ENCODE results near the gene SLC25A18. TPM values are rescaled to one million over a fixed set of nuclear protein-coding genes. Genes with fewer than 3 reads are reported as not detected.

The SLC25A18 gene
- total RNA-seq, 4 donors from 2014 or later: 12.8 to 43.9 (median 17.0) TPM

GRCh38 chr22:17581631-17582030, 18.3 kb downstream of the SLC25A18 start:
- TF ChIP-seq, protein P1, sequence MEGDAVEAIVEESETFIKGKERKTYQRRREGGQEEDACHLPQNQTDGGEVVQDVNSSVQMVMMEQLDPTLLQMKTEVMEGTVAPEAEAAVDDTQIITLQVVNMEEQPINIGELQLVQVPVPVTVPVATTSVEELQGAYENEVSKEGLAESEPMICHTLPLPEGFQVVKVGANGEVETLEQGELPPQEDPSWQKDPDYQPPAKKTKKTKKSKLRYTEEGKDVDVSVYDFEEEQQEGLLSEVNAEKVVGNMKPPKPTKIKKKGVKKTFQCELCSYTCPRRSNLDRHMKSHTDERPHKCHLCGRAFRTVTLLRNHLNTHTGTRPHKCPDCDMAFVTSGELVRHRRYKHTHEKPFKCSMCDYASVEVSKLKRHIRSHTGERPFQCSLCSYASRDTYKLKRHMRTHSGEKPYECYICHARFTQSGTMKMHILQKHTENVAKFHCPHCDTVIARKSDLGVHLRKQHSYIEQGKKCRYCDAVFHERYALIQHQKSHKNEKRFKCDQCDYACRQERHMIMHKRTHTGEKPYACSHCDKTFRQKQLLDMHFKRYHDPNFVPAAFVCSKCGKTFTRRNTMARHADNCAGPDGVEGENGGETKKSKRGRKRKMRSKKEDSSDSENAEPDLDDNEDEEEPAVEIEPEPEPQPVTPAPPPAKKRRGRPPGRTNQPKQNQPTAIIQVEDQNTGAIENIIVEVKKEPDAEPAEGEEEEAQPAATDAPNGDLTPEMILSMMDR (IDR thresholded peaks at IDR 0.05; ENCODE audit: low read depth): no peak

DNA sequence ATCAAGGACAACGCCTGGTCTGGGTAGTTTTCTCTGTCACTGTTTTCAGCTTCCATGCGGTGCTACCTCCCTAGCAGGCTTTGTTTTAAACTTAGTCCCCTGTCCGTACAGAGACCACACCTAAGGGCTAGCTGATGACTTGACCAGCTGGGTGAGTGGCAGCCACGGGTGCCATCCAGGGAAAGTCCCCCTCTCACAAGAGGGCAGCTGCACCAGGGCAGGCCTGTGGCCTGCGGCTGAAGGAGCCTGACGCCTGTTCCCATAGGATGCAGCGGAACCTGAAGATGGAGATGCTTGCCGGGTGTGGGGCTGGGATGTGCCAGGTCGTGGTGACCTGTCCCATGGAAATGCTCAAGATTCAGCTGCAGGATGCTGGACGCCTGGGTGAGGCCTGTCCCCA, 19.9 kb downstream of the SLC25A18 start:
- TF ChIP-seq, protein P1 (IDR thresholded peaks at IDR 0.05; ENCODE audit: low read depth): no peak

- TF ChIP-seq, protein P1 (IDR thresholded peaks at IDR 0.05; ENCODE audit: low read depth): no peak
Measured at GRCh38 chr22:17586831-17587440, 23.6 kb downstream of the SLC25A18 start.

- TF ChIP-seq, protein P1 (IDR thresholded peaks at IDR 0.05; ENCODE audit: low read depth): no peak
Measured at GRCh38 chr22:17587629-17588028, 24.3 kb downstream of the SLC25A18 start.

- TF ChIP-seq, protein P1 (IDR thresholded peaks at IDR 0.05; ENCODE audit: low read depth): no peak
Measured at GRCh38 chr22:17588606-17589005, 25.3 kb downstream of the SLC25A18 start.

DNA sequence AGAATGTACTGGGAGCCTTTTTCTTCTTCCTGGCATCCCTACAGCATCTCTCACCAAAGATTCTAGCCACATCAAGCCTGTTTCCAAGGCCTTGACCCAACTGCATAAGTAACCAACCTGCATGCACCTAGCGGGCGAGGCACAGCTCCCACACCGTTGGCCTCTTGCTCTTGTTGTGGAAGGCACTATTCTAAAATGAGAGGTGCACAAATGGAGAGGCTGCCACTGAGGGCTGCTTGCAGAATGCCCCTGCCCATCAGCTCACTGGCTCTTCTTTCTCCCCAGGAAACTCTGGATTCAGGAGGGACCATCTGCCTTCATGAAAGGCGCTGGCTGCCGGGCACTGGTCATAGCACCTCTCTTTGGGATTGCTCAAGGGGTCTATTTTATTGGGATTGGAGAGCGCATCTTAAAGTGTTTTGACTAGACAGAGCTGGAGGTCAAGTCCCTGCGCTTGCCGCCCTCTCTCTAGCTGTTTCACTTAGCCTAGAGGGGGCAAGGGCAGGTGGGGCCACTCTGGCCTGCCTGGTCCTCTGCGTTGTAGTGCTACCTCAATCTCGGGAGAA, 26.6 kb downstream of the SLC25A18 start:
- TF ChIP-seq, protein P1 (IDR thresholded peaks at IDR 0.05; ENCODE audit: low read depth): no peak

DNA sequence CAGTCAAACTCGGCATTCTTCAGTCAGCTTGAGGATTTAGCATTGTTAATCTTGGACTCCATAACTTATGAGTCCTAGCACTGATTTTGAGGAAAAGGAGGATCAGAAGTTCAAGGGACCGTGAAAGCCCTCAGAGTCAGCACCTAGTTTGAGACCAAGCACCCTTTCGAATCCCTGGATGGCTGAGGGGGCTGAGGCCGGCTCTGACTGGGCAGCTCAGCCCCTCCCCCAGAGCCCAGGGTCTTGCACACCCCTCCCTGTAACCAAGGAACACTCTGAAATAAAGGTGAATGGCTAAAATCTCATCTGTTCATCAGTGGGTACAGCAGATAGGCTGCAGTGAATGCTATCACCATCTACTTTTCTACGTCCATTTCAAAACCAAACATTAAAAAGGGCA, 27.3 kb downstream of the SLC25A18 start:
- TF ChIP-seq, protein P1 (IDR thresholded peaks at IDR 0.05; ENCODE audit: low read depth): no peak

Measured in subcutaneous adipose tissue (tissue), 4 donors.